IMR-90 (cell line): ENCODE results near the gene SLC29A1. TPM values are rescaled to one million over a fixed set of nuclear protein-coding genes. Genes with fewer than 3 reads are reported as not detected.

Source experiments
- ATAC-seq: fragments of 200-7000 bp; cut with Tn5 transposase; 2 replicates; pipeline ENCODE4 v1.9.1; 2020; ENCODE audit warnings: low read depth, mild to moderate bottlenecking, moderate library complexity
- BruUV-seq: library from RNA; stranded (reverse); fragments of 400-500 nt; replicated peaks from 2 replicates; lab custom pipeline; 2021; lab: Mats Ljungman, UMichigan
- CTCF ChIA-PET: fragments of 300-600 bp; formaldehyde crosslinking; extraction: SDS; loops from one replicate; lab custom pipeline; 2021; ENCODE audit warnings: antibody characterized with exemption; lab: Yijun Ruan, JAX
- POLR2A ChIA-PET: fragments of 300-600 bp; sonication (Branson Sonifier 250); formaldehyde crosslinking; loops from one replicate; lab custom pipeline; 2022; ENCODE audit warnings: antibody characterized with exemption; ENCODE audit not compliant: unreplicated experiment; lab: Charles Lee
- DNase-seq: peaks from one replicate; pipeline ENCODE4 v3.0.0; 2013
- H2AFZ ChIP-seq: replicated peaks from 2 replicates; pipeline ENCODE3; 2013; ENCODE audit warnings: low read length, mild to moderate bottlenecking; ENCODE audit not compliant: poor library complexity
- H2AK5ac ChIP-seq: 2 replicates; pipeline ENCODE4 v1.6.1; 2013; ENCODE audit warnings: low read depth, low read length, inconsistent platforms
- H2AK9ac ChIP-seq: replicated peaks from 2 replicates; pipeline ENCODE3; 2013; ENCODE audit warnings: mild to moderate bottlenecking, low read depth, low read length, moderate library complexity; ENCODE audit not compliant: poor library complexity
- H2BK120ac ChIP-seq: 2 replicates; pipeline ENCODE4 v1.6.1; 2013; ENCODE audit warnings: low read depth, low read length, inconsistent platforms
- H2BK15ac ChIP-seq: 3 replicates; pipeline ENCODE4 v1.6.1; 2013; ENCODE audit warnings: low read depth, low read length, inconsistent platforms
- H2BK20ac ChIP-seq: 2 replicates; pipeline ENCODE4 v1.6.1; 2013; ENCODE audit warnings: low read depth, mild to moderate bottlenecking, inconsistent platforms, low read length, moderate library complexity
- H2BK5ac ChIP-seq: 2 replicates; pipeline ENCODE4 v1.6.1; 2013; ENCODE audit warnings: mild to moderate bottlenecking, low read depth, low read length, inconsistent platforms; ENCODE audit not compliant: poor library complexity, severe bottlenecking
- H3K14ac ChIP-seq: replicated peaks from 2 replicates; pipeline ENCODE4 v1.6.1; 2013; ENCODE audit warnings: low read depth, low read length, inconsistent platforms
- H3K18ac ChIP-seq: 2 replicates; pipeline ENCODE4 v1.6.1; 2013; ENCODE audit warnings: low read depth, low read length, control low read depth
- H3K23ac ChIP-seq: 2 replicates; pipeline ENCODE4 v1.6.1; 2013; ENCODE audit warnings: low read depth, low read length, inconsistent platforms
- H3K27ac ChIP-seq: 2 replicates; pipeline ENCODE4 v1.5.1; 2013; ENCODE audit warnings: mild to moderate bottlenecking, control low read depth, low read length; ENCODE audit not compliant: insufficient read depth
- H3K27me3 ChIP-seq: 2 replicates; pipeline ENCODE4 v1.6.1; 2013; ENCODE audit warnings: low read length; ENCODE audit not compliant: control insufficient read depth, insufficient read depth
- H3K36me3 ChIP-seq: 2 replicates; pipeline ENCODE4 v1.6.1; 2013; ENCODE audit warnings: low read length, mixed read lengths; ENCODE audit not compliant: control insufficient read depth, insufficient read depth
- H3K4ac ChIP-seq: 2 replicates; pipeline ENCODE4 v1.6.1; 2013; ENCODE audit warnings: low read depth, low read length, inconsistent platforms
- H3K4me1 ChIP-seq: 2 replicates; pipeline ENCODE4 v1.6.1; 2013; ENCODE audit warnings: low read length, mixed read lengths; ENCODE audit not compliant: control insufficient read depth, insufficient read depth
- H3K4me2 ChIP-seq: 2 replicates; pipeline ENCODE4 v1.6.1; 2013; ENCODE audit warnings: low read depth, mild to moderate bottlenecking, control low read depth, low read length, moderate library complexity
- H3K4me3 ChIP-seq: 2 replicates; pipeline ENCODE4 v1.5.1; 2013; ENCODE audit warnings: low read depth, mild to moderate bottlenecking, control low read depth, low read length, moderate library complexity; ENCODE audit not compliant: insufficient read depth
- H3K56ac ChIP-seq: 2 replicates; pipeline ENCODE4 v1.6.1; 2013; ENCODE audit warnings: low read length, inconsistent platforms; ENCODE audit not compliant: insufficient read depth; ENCODE audit errors: extremely low read depth
- H3K79me1 ChIP-seq, 2 experiments: 2 replicates each; pipeline ENCODE4 v1.6.1; 2013; ENCODE audit warnings: low read length in 2 of 2, inconsistent platforms in 1 of 2, low read depth in 1 of 2
- H3K9ac ChIP-seq: 2 replicates; pipeline ENCODE4 v1.6.1; 2013; ENCODE audit warnings: low read depth, low read length, control low read depth
- H3K9me1 ChIP-seq: 2 replicates; pipeline ENCODE4 v1.6.1; 2013; ENCODE audit warnings: low read length, inconsistent platforms; ENCODE audit not compliant: insufficient read depth
- H3K9me3 ChIP-seq: 2 replicates; pipeline ENCODE4 v1.6.1; 2013; ENCODE audit warnings: low read length; ENCODE audit not compliant: control insufficient read depth, insufficient read depth
- H4K20me1 ChIP-seq: 2 replicates; pipeline ENCODE4 v1.6.1; 2013; ENCODE audit warnings: low read length, inconsistent platforms; ENCODE audit not compliant: insufficient read depth
- H4K5ac ChIP-seq: 2 replicates; pipeline ENCODE4 v1.6.1; 2013; ENCODE audit warnings: mild to moderate bottlenecking, low read depth, low read length, control low read depth
- H4K8ac ChIP-seq, 2 experiments: 2 replicates each; pipeline ENCODE4 v1.6.1; 2013; ENCODE audit warnings: low read depth in 2 of 2, low read length in 2 of 2, control low read depth in 1 of 2, inconsistent platforms in 1 of 2
- H4K91ac ChIP-seq: 2 replicates; pipeline ENCODE4 v1.6.1; 2013; ENCODE audit warnings: low read depth, low read length, inconsistent platforms; ENCODE audit not compliant: insufficient read depth
- CHD1 ChIP-seq: IDR thresholded peaks from 2 replicates; pipeline ENCODE4 v1.6.1; 2012; ENCODE audit warnings: low read depth, low read length, improper control_type of control experiment
- CTCF ChIP-seq: conservative IDR thresholded peaks from 2 replicates; pipeline ENCODE4 v1.5.1; 2012; ENCODE audit warnings: mild to moderate bottlenecking, low read depth, low read length, improper control_type of control experiment
- MAFK ChIP-seq: IDR thresholded peaks from 2 replicates; pipeline ENCODE4 v1.6.1; 2012; ENCODE audit warnings: low read depth, low read length, improper control_type of control experiment
- MAZ ChIP-seq: IDR thresholded peaks from 2 replicates; pipeline ENCODE4 v1.6.1; 2012; ENCODE audit warnings: low read depth, mild to moderate bottlenecking, low read length, improper control_type of control experiment, moderate library complexity, borderline replicate concordance
- MXI1 ChIP-seq: IDR thresholded peaks from 2 replicates; pipeline ENCODE4 v1.6.1; 2012; ENCODE audit warnings: low read depth, mild to moderate bottlenecking, low read length, moderate library complexity, borderline replicate concordance
- POLR2A ChIP-seq: IDR thresholded peaks from 2 replicates; pipeline ENCODE4 v1.6.1; 2012; ENCODE audit warnings: mild to moderate bottlenecking, low read depth, low read length
- RAD21 ChIP-seq: IDR thresholded peaks from 2 replicates; pipeline ENCODE4 v1.6.1; 2012; ENCODE audit warnings: low read length, improper control_type of control experiment
- RCOR1 ChIP-seq: IDR thresholded peaks from 2 replicates; pipeline ENCODE4 v1.6.1; 2012; ENCODE audit warnings: mild to moderate bottlenecking, low read length, improper control_type of control experiment; ENCODE audit not compliant: insufficient replicate concordance
- WGBS, 2 experiments: methylation state at CpG; one replicate each; pipeline versions ENCODE4 v1.1.5 to v1.1.7; 2013; ENCODE audit warnings: missing lambda C conversion rate in 2 of 2; ENCODE audit not compliant: insufficient read length in 1 of 2; ENCODE audit errors: extremely low coverage in 2 of 2; 5-methylcytosine and 5-hydroxymethylcytosine counted together
- dilution Hi-C: fragments of 300-500 bp; cut with HindIII; formaldehyde crosslinking; loops from one replicate; pipeline ENCODE4 v1.14.3; 2018; ENCODE audit warnings: low sequenced_read_pairs; ENCODE audit not compliant: unreplicated experiment
- in situ Hi-C: fragments of 300-500 bp; cut with MboI; formaldehyde crosslinking; loops from 3 replicates; pipeline ENCODE4 v1.14.3; 2019; ENCODE audit warnings: low sequenced_read_pairs, inconsistent platforms, mixed read lengths
- intact Hi-C: fragments of 100-400 bp; cut with micrococcal nuclease; formaldehyde crosslinking; loops from 2 replicates; pipeline ENCODE4 v1.10.0; 2022
- polyA plus RNA-seq, 3 experiments: library from polyadenylated mRNA; depleted of rRNA; stranded (reverse); fragments of >200 nt; gene quantifications; 2 replicates each; pipeline ENCODE4 v1.2.3, GENCODE V29; 2012; ENCODE audit warnings: low replicate concordance in 1 of 3
- total RNA-seq: library from RNA; depleted of rRNA; stranded (reverse); fragments of >200 nt; gene quantifications from 2 replicates; pipeline ENCODE4 v1.2.3, GENCODE V29; 2012

Gene SLC29A1
- total and polyA plus RNA-seq, 2 of the 4 experiments (the other 2 are of a cell fraction) = 4.1 to 22.1 TPM

GRCh38 chr6:44257753-44258324 lies 34.4 kb downstream of the SLC29A1 start (continued):
- TF ChIP-seq RCOR1 (no peak), CHD1 (no peak)

- BruUV-seq = no TSS peak
- H2AK9ac ChIP-seq = peak overlapping the region; percentile 11
- no peak overlapping the region; the same call in 1 of the 2 replicates for H3K9ac ChIP-seq
- H3K14ac ChIP-seq = no peak overlapping the region
- H3K4me3 ChIP-seq = no peak overlapping the region
- peaks cover 33% of the 10 kb centered on the region for H4K20me1 ChIP-seq
- intact Hi-C loops = no loop called here
- peak overlapping the region; percentile 94 to 98; a peak in 1 of 4 replicates for H4K8ac ChIP-seq
- peaks cover 31% of the 10 kb centered on the region for H3K36me3 ChIP-seq
- dilution Hi-C loops = no loop called here
- H3K4me1 ChIP-seq = peaks cover 19% of the 10 kb centered on the region
- 61% methylated on average over 3 of the region's 9 CpGs; no CpG with 5 or more reads in 1 of the 2 experiments for WGBS, 2 experiments
- no peak overlapping the region for H3K4me2 ChIP-seq
- no peak overlapping the region for H2BK5ac ChIP-seq
- H2BK20ac ChIP-seq = no peak overlapping the region
- DNase-seq = no peak
- H4K91ac ChIP-seq = no peak overlapping the region
- no peak overlapping the region for H2AFZ ChIP-seq
- peaks cover 14 to 63% of the 10 kb centered on the region in 2 experiments for H3K79me1 ChIP-seq
- no peaks in the 10 kb centered on the region for H3K27me3 ChIP-seq
- ChIA-PET POLR2A (no interaction called here), CTCF (no interaction called here)
- no peak overlapping the region for H3K27ac ChIP-seq
- H3K9me3 ChIP-seq = no peaks in the 10 kb centered on the region
- 0 out of 2 replicates have a peak overlapping the region, but pooled peaks have one; percentile 99 for H3K23ac ChIP-seq
- no peak for TF ChIP-seq CTCF
- TF ChIP-seq MAZ = no peak
- no peak for TF ChIP-seq MXI1
- no peak for TF ChIP-seq POLR2A
- no peak for TF ChIP-seq MAFK
- no peak for TF ChIP-seq RAD21
- no peak overlapping the region for H2BK15ac ChIP-seq
- in situ Hi-C loops = no loop called here
- no peak overlapping the region for H3K4ac ChIP-seq
- H3K56ac ChIP-seq = no peak overlapping the region
- H2AK5ac ChIP-seq = no peak overlapping the region
- no peak overlapping the region; the same call in 1 of the 2 replicates for H4K5ac ChIP-seq
- peaks cover 17% of the 10 kb centered on the region for H3K9me1 ChIP-seq
- no peak overlapping the region for H2BK120ac ChIP-seq
- H3K18ac ChIP-seq = no peak overlapping the region
- ATAC-seq = no peak
These were observed 35.0 kb downstream of the SLC29A1 start for GRCh38 chr6:44258325-44258863.
